ENCODE measurements around the gene PCDHGA8.

The PCDHGA8 gene

DNA sequence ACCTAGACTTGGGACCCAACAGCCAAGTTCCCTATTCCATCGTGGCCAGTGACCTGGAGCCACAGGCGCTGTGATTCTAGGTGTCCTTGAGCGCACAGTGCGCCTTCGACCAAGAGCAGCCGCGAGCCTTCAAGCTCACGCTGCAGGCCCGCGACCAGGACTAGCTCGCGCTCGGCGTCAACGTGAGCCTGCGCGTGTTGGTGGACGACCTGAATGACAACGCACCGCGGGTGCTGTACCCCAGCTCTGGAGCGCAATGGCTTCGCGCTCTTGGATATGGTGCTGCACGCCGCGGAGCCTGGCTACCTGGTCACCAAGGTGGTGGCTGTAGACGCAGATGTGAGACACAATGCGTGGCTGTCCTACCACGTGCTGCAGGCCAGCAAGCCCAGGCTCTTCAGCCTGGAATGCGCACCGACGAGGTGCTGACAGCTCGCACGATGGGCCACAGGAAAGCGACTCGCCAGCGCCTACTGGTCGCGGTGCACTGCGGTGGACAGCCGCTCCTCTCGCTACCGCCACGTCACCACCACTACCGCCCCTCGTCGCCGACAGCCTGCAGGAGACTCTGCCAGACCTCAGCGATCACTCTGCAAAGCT is 49.2 kb downstream of the PCDHGA8 start:
- TF ChIP-seq, protein P1, sequence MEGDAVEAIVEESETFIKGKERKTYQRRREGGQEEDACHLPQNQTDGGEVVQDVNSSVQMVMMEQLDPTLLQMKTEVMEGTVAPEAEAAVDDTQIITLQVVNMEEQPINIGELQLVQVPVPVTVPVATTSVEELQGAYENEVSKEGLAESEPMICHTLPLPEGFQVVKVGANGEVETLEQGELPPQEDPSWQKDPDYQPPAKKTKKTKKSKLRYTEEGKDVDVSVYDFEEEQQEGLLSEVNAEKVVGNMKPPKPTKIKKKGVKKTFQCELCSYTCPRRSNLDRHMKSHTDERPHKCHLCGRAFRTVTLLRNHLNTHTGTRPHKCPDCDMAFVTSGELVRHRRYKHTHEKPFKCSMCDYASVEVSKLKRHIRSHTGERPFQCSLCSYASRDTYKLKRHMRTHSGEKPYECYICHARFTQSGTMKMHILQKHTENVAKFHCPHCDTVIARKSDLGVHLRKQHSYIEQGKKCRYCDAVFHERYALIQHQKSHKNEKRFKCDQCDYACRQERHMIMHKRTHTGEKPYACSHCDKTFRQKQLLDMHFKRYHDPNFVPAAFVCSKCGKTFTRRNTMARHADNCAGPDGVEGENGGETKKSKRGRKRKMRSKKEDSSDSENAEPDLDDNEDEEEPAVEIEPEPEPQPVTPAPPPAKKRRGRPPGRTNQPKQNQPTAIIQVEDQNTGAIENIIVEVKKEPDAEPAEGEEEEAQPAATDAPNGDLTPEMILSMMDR (IDR thresholded peaks at IDR 0.05; ENCODE audit: low read depth, low read length): no peak
- H3K4me3 ChIP-seq (ENCODE audit: low read depth, low read length): no peak overlapping the region
- in situ Hi-C loops (cut with HindIII; ENCODE audit: low sequenced_read_pairs): no loop called here
- DNase-seq (ENCODE audit: low read depth, low spot score): no peak

Measured in astrocyte of the spinal cord (primary cell).